K562 (cell line): ENCODE measurements around the gene CYB5R2. TPM values are rescaled to one million over a fixed set of nuclear protein-coding genes. Genes with fewer than 3 reads are reported as not detected.

Experiments
- ATAC-seq: fragments of 200-7000 bp; cut with Tn5 transposase; 3 replicates; pipeline ENCODE4 v1.9.1; 2020; ENCODE audit warnings: moderate library complexity
- BruUV-seq: library from RNA; stranded (reverse); fragments of 400-500 nt; replicated peaks from 2 replicates; lab custom pipeline; 2021; lab: Mats Ljungman, UMichigan
- CTCF ChIA-PET: fragments of 300-600 bp; formaldehyde crosslinking; extraction: SDS; loops from one replicate; lab custom pipeline; 2021; ENCODE audit warnings: low intra/inter-chr PET ratio; lab: Yijun Ruan, JAX
- POLR2A ChIA-PET: fragments of 300-600, 350-650 bp; sonication (Branson Sonifier 250); formaldehyde crosslinking; extraction: SDS; loops from one replicate; lab custom pipeline; 2021; ENCODE audit warnings: antibody characterized with exemption, inconsistent platforms; lab: Yijun Ruan, JAX
- DNase-seq, 4 experiments: peaks; one replicate each; pipeline versions ENCODE4 v3.0.0 to v3.0.0-alpha.2; 2011 to 2018; ENCODE audit warnings: low spot score in 3 of 4, mixed read lengths in 3 of 4; ENCODE audit errors: extremely low read depth in 1 of 4
- FAIRE-seq: peaks from 2 replicates; lab custom pipeline; 2011; peaks lifted over from hg19 to GRCh38; lab: Jason Lieb, UNC
- H2AFZ ChIP-seq: 2 replicates; pipeline ENCODE4 v1.6.0; 2011; ENCODE audit warnings: low read depth, low read length, control low read depth, inconsistent platforms
- H3K27ac ChIP-seq: fragments of 200-600 bp; 3 replicates; pipeline ENCODE4 v1.8.0; 2011; ENCODE audit warnings: low read depth, mild to moderate bottlenecking, control low read depth, inconsistent platforms, low read length, moderate library complexity, mixed read lengths; ENCODE audit errors: extremely low read depth
- H3K27me3 ChIP-seq, 2 experiments: fragments of 300-600 bp in 1 of 2; 2 replicates in 1 of 2; 3 replicates in 1 of 2; pipeline versions ENCODE4 v1.6.0 to v1.8.0; 2011; ENCODE audit warnings: inconsistent platforms in 2 of 2, low read length in 2 of 2, mild to moderate bottlenecking in 1 of 2, mixed read lengths in 1 of 2, moderate library complexity in 1 of 2; ENCODE audit not compliant: control insufficient read depth in 2 of 2, insufficient read depth in 2 of 2
- H3K36me3 ChIP-seq: fragments of 300-600 bp; 3 replicates; pipeline ENCODE4 v1.8.0; 2011; ENCODE audit warnings: mild to moderate bottlenecking, low read length, inconsistent platforms; ENCODE audit not compliant: control insufficient read depth, insufficient read depth
- H3K4me1 ChIP-seq, 2 experiments: fragments of 200-600 bp in 1 of 2; replicated peaks in 1 of 2; 2 replicates in 1 of 2; 3 replicates in 1 of 2; pipeline versions ENCODE4 v1.5.1 to v1.8.0; 2011; ENCODE audit warnings: inconsistent platforms in 2 of 2, low read length in 2 of 2, mild to moderate bottlenecking in 1 of 2, mixed read lengths in 1 of 2, moderate library complexity in 1 of 2; ENCODE audit not compliant: control insufficient read depth in 2 of 2, insufficient read depth in 2 of 2
- H3K4me2 ChIP-seq: 2 replicates; pipeline ENCODE4 v1.6.1; 2011; ENCODE audit warnings: low read length, control low read depth, inconsistent platforms, mixed read lengths; ENCODE audit not compliant: insufficient read depth
- H3K4me3 ChIP-seq: fragments of 200-600 bp; sonication (generic), shearing (Covaris generic); 2 replicates; pipeline ENCODE4 v1.5.1; 2016; ENCODE audit warnings: control low read depth, inconsistent platforms
- H3K79me2 ChIP-seq: fragments of 200-600 bp; 3 replicates; pipeline ENCODE4 v1.8.0; 2011; ENCODE audit warnings: low read length, inconsistent platforms; ENCODE audit not compliant: control insufficient read depth, insufficient read depth
- H3K9ac ChIP-seq, 2 experiments: 2 replicates each; pipeline versions ENCODE4 v1.6.0 to v1.6.1; 2011; ENCODE audit warnings: low read depth in 2 of 2, low read length in 2 of 2, control low read depth in 1 of 2, inconsistent platforms in 1 of 2, mild to moderate bottlenecking in 1 of 2, mixed read lengths in 1 of 2; ENCODE audit not compliant: insufficient read depth in 1 of 2
- H3K9me1 ChIP-seq: one replicate; pipeline ENCODE4 v1.6.0; 2011; ENCODE audit warnings: inconsistent platforms, mild to moderate bottlenecking, low read length, moderate library complexity; ENCODE audit not compliant: control insufficient read depth, insufficient read depth
- H3K9me3 ChIP-seq: replicated peaks from 2 replicates; pipeline ENCODE4 v1.5.1; 2011; ENCODE audit warnings: low read depth, low read length, inconsistent platforms; ENCODE audit not compliant: control insufficient read depth, insufficient read depth
- H4K20me1 ChIP-seq: replicated peaks from 2 replicates; pipeline ENCODE4 v1.6.1; 2011; ENCODE audit warnings: low read length, inconsistent platforms, mixed read lengths; ENCODE audit not compliant: control insufficient read depth, insufficient read depth
- CBFA2T2 ChIP-seq: fragments of 450-650 bp; conservative IDR thresholded peaks from 2 replicates; pipeline ENCODE4 v1.6.1; 2017; ENCODE audit warnings: mild to moderate bottlenecking
- MYBL2 ChIP-seq, 2 experiments: fragments of 450-650 bp in 1 of 2; sonication (generic) in 1 of 2; formaldehyde crosslinking in 1 of 2; IDR thresholded peaks; 2 replicates each; pipeline versions ENCODE4 v1.6.1 to v1.8.1; 2017 to 2022; ENCODE audit warnings: borderline replicate concordance in 1 of 2, inconsistent platforms in 1 of 2, low read depth in 1 of 2, mild to moderate bottlenecking in 1 of 2, missing genetic modification reagents in 1 of 2, moderate library complexity in 1 of 2
- NFE2L1 ChIP-seq: fragments of 450-650 bp; IDR thresholded peaks from 2 replicates; pipeline ENCODE4 v1.6.1; 2016; ENCODE audit warnings: missing genetic modification characterization, low read depth, mild to moderate bottlenecking, missing compliant biosample characterization, moderate library complexity, borderline replicate concordance
- PTBP1 ChIP-seq: fragments of 200-400 bp; formaldehyde crosslinking; IDR thresholded peaks from 2 replicates; pipeline ENCODE4 v1.6.1; 2017; ENCODE audit warnings: low read depth, low read length
- RUNX1 ChIP-seq: sonication (generic); IDR thresholded peaks from 2 replicates; pipeline ENCODE4 v1.6.1; 2016; ENCODE audit warnings: antibody characterized with exemption, low read depth
- SMAD4 ChIP-seq: fragments of 250-450 bp; sonication (Bioruptor Pico); conservative IDR thresholded peaks from 2 replicates; pipeline ENCODE4 v1.8.0; 2021; ENCODE audit warnings: inconsistent platforms, mild to moderate bottlenecking, moderate library complexity
- ZNF282 ChIP-seq: sonication (generic); formaldehyde crosslinking; IDR thresholded peaks from 2 replicates; pipeline ENCODE4 v1.8.1; 2023; ENCODE audit warnings: missing genetic modification reagents
- WGBS: fragments of 100-300 bp; shearing (Covaris generic); methylation state at CpG from one replicate; pipeline ENCODE4 v1.1.6; 2016; ENCODE audit warnings: low coverage, mixed read lengths; ENCODE audit not compliant: insufficient coverage; ENCODE audit errors: missing lambda C conversion rate; 5-methylcytosine and 5-hydroxymethylcytosine counted together
- in situ Hi-C: fragments of 300-500 bp; cut with MboI; formaldehyde crosslinking; loops from 4 replicates; pipeline ENCODE4 v1.15.0; 2018; ENCODE audit warnings: inconsistent platforms, mixed read lengths
- intact Hi-C: fragments of 100-400 bp; cut with micrococcal nuclease; formaldehyde crosslinking; loops from 2 replicates; pipeline ENCODE4 v1.14.2; 2022
- polyA plus RNA-seq, 8 experiments: library from polyadenylated mRNA; depleted of rRNA in 4 of 8; stranded (reverse) in 5 of 8; unstranded in 3 of 8; fragments of >200 nt; fragmentation: Nextera tagmentation in 2 of 8; fragmentation: Illumina TruSeq in 1 of 8; extraction: Ambion mirVana in 2 of 8; extraction: Trizol in 1 of 8; gene quantifications; 2 replicates each; pipeline versions ENCODE4 v1.2.1 to v1.2.3, GENCODE V29; 2011 to 2014; ENCODE audit warnings: inconsistent platforms in 1 of 8, missing spikeins in 1 of 8
- total RNA-seq, 7 experiments: library from RNA; depleted of rRNA in 6 of 7; stranded (reverse); fragments of >200 nt in 6 of 7; fragmentation: Illumina TruSeq in 2 of 7; extraction: Trizol in 2 of 7; gene quantifications; 2 replicates each; pipeline versions ENCODE4 v1.2.1 to v1.2.3, GENCODE V29; 2011 to 2021; ENCODE audit warnings: low replicate concordance in 1 of 7
- TF ChIP-seq, protein P1 (sequence below), 3 experiments: fragments of 200-800 bp in 1 of 3; sonication (Bioruptor generic) in 1 of 3; sonication (generic) in 1 of 3; formaldehyde crosslinking in 1 of 3; IDR thresholded peaks; 2 replicates each; pipeline versions ENCODE4 v1.6.1 to v1.8.0; 2016 to 2022; ENCODE audit warnings: mild to moderate bottlenecking in 2 of 3, missing compliant biosample characterization in 2 of 3, missing genetic modification characterization in 2 of 3, missing genetic modification reagents in 1 of 3
- TF ChIP-seq, protein P2 (sequence below): fragments of 450-650 bp; IDR thresholded peaks from 2 replicates; pipeline ENCODE4 v1.6.1; 2018; ENCODE audit not compliant: partially characterized antibody
- TF ChIP-seq, protein P3 (sequence below): fragments of 450-650 bp; IDR thresholded peaks from 2 replicates; pipeline ENCODE4 v1.6.1; 2016; ENCODE audit warnings: borderline replicate concordance

The CYB5R2 gene
- total and polyA plus RNA-seq, 9 of the 15 experiments (the other 6 are each of a cell fraction or from before 2014, with no cell fraction given) = 8.2 to 28.7 (median 13.6) TPM

DNA sequence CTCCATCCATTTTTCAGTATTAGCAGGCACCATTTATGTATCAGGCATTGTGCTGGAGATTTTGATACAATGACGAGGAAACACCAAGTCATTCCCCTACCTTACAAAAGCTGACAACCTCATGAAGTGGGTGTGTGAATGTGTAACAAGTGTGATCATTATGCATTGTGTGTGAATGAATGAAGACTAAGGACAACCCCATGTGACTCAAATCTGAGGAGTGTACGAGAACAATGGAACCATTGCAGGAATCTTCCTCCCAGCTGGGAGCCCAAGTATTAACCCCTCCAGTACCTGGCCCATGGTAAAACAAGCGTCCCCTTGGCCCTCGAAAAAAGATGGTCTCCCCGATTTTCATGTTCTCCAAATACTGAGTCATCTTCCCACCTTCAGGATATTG is 4.4 kb downstream of the CYB5R2 start:
- H3K4me2 ChIP-seq = no peak overlapping the region
- no peaks in the 10 kb centered on the region for H3K9me3 ChIP-seq
- intact Hi-C loops (no loop called here), in situ Hi-C loops (loop anchor here (25.0 kb wide), 1 partner anchor 582 kb away; the partner anchor contains the start of gene RBMXL2)
- peaks cover 0 to 10% of the 10 kb centered on the region in 2 experiments; a peak in 2 of 5 replicates for H3K27me3 ChIP-seq
- H3K4me1 ChIP-seq = peaks cover 0 to 8% of the 10 kb centered on the region in 2 experiments; a peak in 4 of 5 replicates
- no peaks in the 10 kb centered on the region for H4K20me1 ChIP-seq
- H3K4me3 ChIP-seq = no peak overlapping the region
- whole genome bisulfite sequencing = 29% methylated on average over 5 of the region's 5 CpGs
- no peaks in the 10 kb centered on the region for H3K79me2 ChIP-seq
- ATAC-seq = no peak
- ChIA-PET CTCF (no interaction called here), POLR2A (interaction anchor here (0.6 to 0.7 kb wide), 2 partner anchors 9 to 84 kb away, joined by 3 read pairs; no protein-coding TSS in a partner anchor)
- no peaks in the 10 kb centered on the region for H3K36me3 ChIP-seq
- H3K27ac ChIP-seq = no peak overlapping the region
- H3K9me1 ChIP-seq = no peaks in the 10 kb centered on the region
- H3K9ac ChIP-seq = no peak overlapping the region
- no peak for FAIRE-seq
- BruUV-seq = no TSS peak
- no peak for DNase-seq
- no peak overlapping the region for H2AFZ ChIP-seq
- TF ChIP-seq ZNF282 (CRISPR knock-in tag) (no peak), SMAD4 (CRISPR knock-in tag) (no peak), NFE2L1 (tag) (no peak), RUNX1 (no peak), MYBL2 (IDR thresholded peaks at IDR 0.05; ENCODE audit: low read depth) (no peak), MYBL2 (CRISPR knock-in tag; IDR thresholded peaks at IDR 0.05; ENCODE audit: borderline replicate concordance) (no peak), CBFA2T2 (no peak), PTBP1 (no peak)
- TF ChIP-seq, protein P1, sequence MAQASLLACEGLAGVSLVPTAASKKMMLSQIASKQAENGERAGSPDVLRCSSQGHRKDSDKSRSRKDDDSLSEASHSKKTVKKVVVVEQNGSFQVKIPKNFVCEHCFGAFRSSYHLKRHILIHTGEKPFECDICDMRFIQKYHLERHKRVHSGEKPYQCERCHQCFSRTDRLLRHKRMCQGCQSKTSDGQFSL (CRISPR knock-in tag; IDR thresholded peaks at IDR 0.05) = no peak
- TF ChIP-seq, protein P1 (tag; IDR thresholded peaks at IDR 0.05) = no peak
- TF ChIP-seq, protein P2, sequence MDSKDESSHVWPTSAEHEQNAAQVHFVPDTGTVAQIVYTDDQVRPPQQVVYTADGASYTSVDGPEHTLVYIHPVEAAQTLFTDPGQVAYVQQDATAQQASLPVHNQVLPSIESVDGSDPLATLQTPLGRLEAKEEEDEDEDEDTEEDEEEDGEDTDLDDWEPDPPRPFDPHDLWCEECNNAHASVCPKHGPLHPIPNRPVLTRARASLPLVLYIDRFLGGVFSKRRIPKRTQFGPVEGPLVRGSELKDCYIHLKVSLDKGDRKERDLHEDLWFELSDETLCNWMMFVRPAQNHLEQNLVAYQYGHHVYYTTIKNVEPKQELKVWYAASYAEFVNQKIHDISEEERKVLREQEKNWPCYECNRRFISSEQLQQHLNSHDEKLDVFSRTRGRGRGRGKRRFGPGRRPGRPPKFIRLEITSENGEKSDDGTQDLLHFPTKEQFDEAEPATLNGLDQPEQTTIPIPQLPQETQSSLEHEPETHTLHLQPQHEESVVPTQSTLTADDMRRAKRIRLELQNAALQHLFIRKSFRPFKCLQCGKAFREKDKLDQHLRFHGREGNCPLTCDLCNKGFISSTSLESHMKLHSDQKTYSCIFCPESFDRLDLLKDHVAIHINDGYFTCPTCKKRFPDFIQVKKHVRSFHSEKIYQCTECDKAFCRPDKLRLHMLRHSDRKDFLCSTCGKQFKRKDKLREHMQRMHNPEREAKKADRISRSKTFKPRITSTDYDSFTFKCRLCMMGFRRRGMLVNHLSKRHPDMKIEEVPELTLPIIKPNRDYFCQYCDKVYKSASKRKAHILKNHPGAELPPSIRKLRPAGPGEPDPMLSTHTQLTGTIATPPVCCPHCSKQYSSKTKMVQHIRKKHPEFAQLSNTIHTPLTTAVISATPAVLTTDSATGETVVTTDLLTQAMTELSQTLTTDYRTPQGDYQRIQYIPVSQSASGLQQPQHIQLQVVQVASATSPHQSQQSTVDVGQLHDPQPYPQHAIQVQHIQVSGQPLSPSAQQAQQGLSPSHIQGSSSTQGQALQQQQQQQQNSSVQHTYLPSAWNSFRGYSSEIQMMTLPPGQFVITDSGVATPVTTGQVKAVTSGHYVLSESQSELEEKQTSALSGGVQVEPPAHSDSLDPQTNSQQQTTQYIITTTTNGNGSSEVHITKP = no peak
- TF ChIP-seq, protein P3, sequence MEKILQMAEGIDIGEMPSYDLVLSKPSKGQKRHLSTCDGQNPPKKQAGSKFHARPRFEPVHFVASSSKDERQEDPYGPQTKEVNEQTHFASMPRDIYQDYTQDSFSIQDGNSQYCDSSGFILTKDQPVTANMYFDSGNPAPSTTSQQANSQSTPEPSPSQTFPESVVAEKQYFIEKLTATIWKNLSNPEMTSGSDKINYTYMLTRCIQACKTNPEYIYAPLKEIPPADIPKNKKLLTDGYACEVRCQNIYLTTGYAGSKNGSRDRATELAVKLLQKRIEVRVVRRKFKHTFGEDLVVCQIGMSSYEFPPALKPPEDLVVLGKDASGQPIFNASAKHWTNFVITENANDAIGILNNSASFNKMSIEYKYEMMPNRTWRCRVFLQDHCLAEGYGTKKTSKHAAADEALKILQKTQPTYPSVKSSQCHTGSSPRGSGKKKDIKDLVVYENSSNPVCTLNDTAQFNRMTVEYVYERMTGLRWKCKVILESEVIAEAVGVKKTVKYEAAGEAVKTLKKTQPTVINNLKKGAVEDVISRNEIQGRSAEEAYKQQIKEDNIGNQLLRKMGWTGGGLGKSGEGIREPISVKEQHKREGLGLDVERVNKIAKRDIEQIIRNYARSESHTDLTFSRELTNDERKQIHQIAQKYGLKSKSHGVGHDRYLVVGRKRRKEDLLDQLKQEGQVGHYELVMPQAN = no peak
